SK-N-SH treated with all-trans-retinoic acid at 6 μM for 48 hours (cell line): ENCODE results near the gene RAMAC.

Experiments used
- ATAC-seq: fragments of 200-7000 bp; cut with Tn5 transposase; 3 replicates; pipeline ENCODE4 v1.9.1; 2020; ENCODE audit warnings: mild to moderate bottlenecking, moderate library complexity
- ARNTL ChIP-seq: fragments of 450-650 bp; formaldehyde crosslinking; IDR thresholded peaks from 2 replicates; pipeline ENCODE4 v1.5.0; 2020; ENCODE audit warnings: low read depth, mild to moderate bottlenecking, moderate library complexity, borderline replicate concordance
- CREB5 ChIP-seq: fragments of 250-450 bp; sonication (Bioruptor Pico); IDR thresholded peaks from 2 replicates; pipeline ENCODE4 v1.5.1; 2020; ENCODE audit warnings: low read depth, mild to moderate bottlenecking, moderate library complexity
- CSDC2 ChIP-seq: fragments of 250-450 bp; sonication (Bioruptor Pico); IDR thresholded peaks from 2 replicates; pipeline ENCODE4 v1.5.0; 2020; ENCODE audit warnings: mild to moderate bottlenecking, moderate library complexity
- CSRNP3 ChIP-seq: fragments of 250-450 bp; sonication (Bioruptor Pico); IDR thresholded peaks from 2 replicates; pipeline ENCODE4 v1.5.1; 2021; ENCODE audit warnings: mild to moderate bottlenecking, moderate library complexity
- ESRRG ChIP-seq: fragments of 250-450 bp; sonication (Bioruptor Pico); IDR thresholded peaks from 2 replicates; pipeline ENCODE4 v1.6.1; 2021; ENCODE audit warnings: mild to moderate bottlenecking
- GLIS3 ChIP-seq: fragments of 250-450 bp; sonication (Bioruptor Pico); IDR thresholded peaks from 2 replicates; pipeline ENCODE4 v1.5.0; 2020; ENCODE audit warnings: mild to moderate bottlenecking, moderate library complexity
- OSR1 ChIP-seq: fragments of 250-450 bp; sonication (Bioruptor Pico); IDR thresholded peaks from 2 replicates; pipeline ENCODE4 v1.8.0; 2022; ENCODE audit warnings: moderate library complexity, mild to moderate bottlenecking, inconsistent platforms
- PATZ1 ChIP-seq: fragments of 250-450 bp; sonication (Bioruptor Pico); IDR thresholded peaks from 2 replicates; pipeline ENCODE4 v1.8.0; 2020; ENCODE audit warnings: mild to moderate bottlenecking, moderate library complexity, borderline replicate concordance
- POU6F1 ChIP-seq: fragments of 250-450 bp; sonication (Bioruptor Pico); IDR thresholded peaks from 2 replicates; pipeline ENCODE4 v1.8.0; 2021; ENCODE audit warnings: low read depth, mild to moderate bottlenecking, moderate library complexity, borderline replicate concordance
- PPARA ChIP-seq: fragments of 250-450 bp; sonication (Bioruptor Pico); IDR thresholded peaks from 2 replicates; pipeline ENCODE4 v1.5.0; 2020; ENCODE audit warnings: mild to moderate bottlenecking, borderline replicate concordance
- RARB ChIP-seq: fragments of 250-450 bp; sonication (Bioruptor Pico); IDR thresholded peaks from 2 replicates; pipeline ENCODE4 v1.8.0; 2021; ENCODE audit warnings: mild to moderate bottlenecking, moderate library complexity
- SNAI2 ChIP-seq: fragments of 250-450 bp; sonication (Bioruptor Pico); IDR thresholded peaks from 2 replicates; pipeline ENCODE4 v1.5.0; 2020; ENCODE audit warnings: mild to moderate bottlenecking, moderate library complexity
- TCF4 ChIP-seq: fragments of 250-450 bp; sonication (Bioruptor Pico); IDR thresholded peaks from 2 replicates; pipeline ENCODE4 v1.8.0; 2021; ENCODE audit warnings: mild to moderate bottlenecking, moderate library complexity, borderline replicate concordance
- TSHZ2 ChIP-seq: fragments of 250-450 bp; sonication (Bioruptor Pico); IDR thresholded peaks from 2 replicates; pipeline ENCODE4 v1.5.0; 2020; ENCODE audit warnings: mild to moderate bottlenecking, moderate library complexity
- ZC3H10 ChIP-seq: fragments of 250-450 bp; sonication (Bioruptor Pico); IDR thresholded peaks from 2 replicates; pipeline ENCODE4 v1.5.1; 2021; ENCODE audit warnings: mild to moderate bottlenecking, moderate library complexity
- ZFP3 ChIP-seq: fragments of 250-450 bp; sonication (Bioruptor Pico); IDR thresholded peaks from 2 replicates; pipeline ENCODE4 v1.5.0; 2020; ENCODE audit warnings: mild to moderate bottlenecking, moderate library complexity
- ZFP30 ChIP-seq: fragments of 450-650 bp; formaldehyde crosslinking; IDR thresholded peaks from 2 replicates; pipeline ENCODE4 v1.5.0; 2022; ENCODE audit warnings: mild to moderate bottlenecking, moderate library complexity
- ZNF565 ChIP-seq: fragments of 450-650 bp; formaldehyde crosslinking; conservative IDR thresholded peaks from 2 replicates; pipeline ENCODE4 v1.5.0; 2020; ENCODE audit warnings: low read depth, mild to moderate bottlenecking, moderate library complexity
- ZNF70 ChIP-seq: fragments of 450-650 bp; formaldehyde crosslinking; IDR thresholded peaks from 2 replicates; pipeline ENCODE4 v1.5.0; 2020; ENCODE audit warnings: mild to moderate bottlenecking, moderate library complexity
- ZNF8 ChIP-seq: fragments of 450-650 bp; formaldehyde crosslinking; IDR thresholded peaks from 2 replicates; pipeline ENCODE4 v1.5.0; 2020; ENCODE audit warnings: mild to moderate bottlenecking, moderate library complexity

RAMAC gene

GRCh38 chr15:82993144-82993543 is 7.1 kb downstream of the RAMAC start:
- ATAC-seq = no peak
- TF ChIP-seq TCF4 (CRISPR knock-in tag) (no peak), RARB (CRISPR knock-in tag) (no peak), ZC3H10 (CRISPR knock-in tag) (no peak), CREB5 (CRISPR knock-in tag) (no peak), ZFP30 (CRISPR knock-in tag) (no peak), ZNF565 (CRISPR knock-in tag) (no peak), ZNF70 (CRISPR knock-in tag) (no peak), CSRNP3 (no peak), ARNTL (CRISPR knock-in tag) (no peak), OSR1 (CRISPR knock-in tag) (no peak), TSHZ2 (no peak), ESRRG (CRISPR knock-in tag) (no peak), ZFP3 (CRISPR knock-in tag) (no peak)

- TF ChIP-seq GLIS3 (CRISPR knock-in tag) = no peak
- no peak for TF ChIP-seq RARB (CRISPR knock-in tag)
- no peak for TF ChIP-seq PPARA (CRISPR knock-in tag)
- no peak for TF ChIP-seq ZNF70 (CRISPR knock-in tag)
- no peak for TF ChIP-seq ZNF8 (CRISPR knock-in tag)
- no peak for TF ChIP-seq ZNF565 (CRISPR knock-in tag)
- no peak for TF ChIP-seq CSRNP3
- TF ChIP-seq POU6F1 (CRISPR knock-in tag) = no peak
- TF ChIP-seq ARNTL (CRISPR knock-in tag) = no peak
- TF ChIP-seq SNAI2 = no peak
- TF ChIP-seq CSDC2 (CRISPR knock-in tag) = no peak
- no peak for TF ChIP-seq CREB5 (CRISPR knock-in tag)
- TF ChIP-seq PATZ1 (CRISPR knock-in tag) = no peak
- TF ChIP-seq ESRRG (CRISPR knock-in tag) = no peak
- TF ChIP-seq ZFP3 (CRISPR knock-in tag) = no peak
- no peak for TF ChIP-seq TCF4 (CRISPR knock-in tag)
- no peak for ATAC-seq
Measured at GRCh38 chr15:82995076-82995475, 9.1 kb downstream of the RAMAC start.
